Type B pancreatic cell (in vitro differentiated cells): Measurements from ENCODE around the gene CHRNB4. TPM values are rescaled to one million over a fixed set of nuclear protein-coding genes. Genes with fewer than 3 reads are reported as not detected.

ENCODE experiments used
- DNase-seq: peaks from one replicate; pipeline ENCODE4 v3.0.0; 2021; ENCODE audit warnings: mixed read lengths; ENCODE audit not compliant: unreplicated experiment; ENCODE audit errors: extremely low spot score
- H3K27ac Mint-ChIP-seq: 2 replicates; pipeline ENCODE4 v1.8.0; 2021; ENCODE audit warnings: mild to moderate bottlenecking, mixed read lengths
- H3K27me3 Mint-ChIP-seq: 2 replicates; pipeline ENCODE4 v1.8.0; 2021; ENCODE audit warnings: mixed read lengths
- H3K36me3 Mint-ChIP-seq: 2 replicates; pipeline ENCODE4 v1.8.0; 2021; ENCODE audit warnings: mixed read lengths
- H3K4me1 Mint-ChIP-seq: one replicate; pipeline ENCODE4 v1.8.0; 2021; ENCODE audit warnings: mixed read lengths; ENCODE audit not compliant: unreplicated experiment
- H3K4me3 Mint-ChIP-seq: 2 replicates; pipeline ENCODE4 v1.8.0; 2021; ENCODE audit warnings: mild to moderate bottlenecking, mixed read lengths
- H3K9me3 Mint-ChIP-seq: 2 replicates; pipeline ENCODE4 v1.8.0; 2021; ENCODE audit warnings: mixed read lengths
- CTCF ChIP-seq: fragments of 200-600 bp; sonication (generic); conservative IDR thresholded peaks from 2 replicates; pipeline ENCODE4 v1.5.0; 2021; ENCODE audit warnings: antibody characterized with exemption, mild to moderate bottlenecking
- long read RNA-seq: library from polyadenylated mRNA; unstranded; transcript quantifications from one replicate; pipeline ENCODE4 v2.0.0, GENCODE V29; 2020
- total RNA-seq: library from RNA; stranded (reverse); gene quantifications from 2 replicates; pipeline ENCODE4 v1.2.1, GENCODE V29; 2021; ENCODE audit warnings: low replicate concordance

The CHRNB4 gene, protein sequence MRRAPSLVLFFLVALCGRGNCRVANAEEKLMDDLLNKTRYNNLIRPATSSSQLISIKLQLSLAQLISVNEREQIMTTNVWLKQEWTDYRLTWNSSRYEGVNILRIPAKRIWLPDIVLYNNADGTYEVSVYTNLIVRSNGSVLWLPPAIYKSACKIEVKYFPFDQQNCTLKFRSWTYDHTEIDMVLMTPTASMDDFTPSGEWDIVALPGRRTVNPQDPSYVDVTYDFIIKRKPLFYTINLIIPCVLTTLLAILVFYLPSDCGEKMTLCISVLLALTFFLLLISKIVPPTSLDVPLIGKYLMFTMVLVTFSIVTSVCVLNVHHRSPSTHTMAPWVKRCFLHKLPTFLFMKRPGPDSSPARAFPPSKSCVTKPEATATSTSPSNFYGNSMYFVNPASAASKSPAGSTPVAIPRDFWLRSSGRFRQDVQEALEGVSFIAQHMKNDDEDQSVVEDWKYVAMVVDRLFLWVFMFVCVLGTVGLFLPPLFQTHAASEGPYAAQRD
- total RNA-seq, result 3.8 and 4.6 TPM in 2 replicates
- long read RNA-seq, partial matches to known transcripts, result 0 of 1 reads
- long read RNA-seq, other reads (novel, unspliced or antisense), result 1 of 1 reads

- Mint-ChIP-seq H3K4me3 (peak within 1 kb of the TSS; percentile 89), H3K4me1 (peaks cover 7% of the 10 kb centered on the region), H3K9me3 (no peaks in the 10 kb centered on the region), H3K27ac (peak within 1 kb of the TSS; percentile 71), H3K27me3 (peaks cover 12% of the 10 kb centered on the region), H3K36me3 (no peaks in the 10 kb centered on the region)
- no peak for DNase-seq
- no peak for TF ChIP-seq CTCF
These were observed at the start of gene CHRNB4 for GRCh38 chr15:78641102-78641748. Gene CHRNB4, minus strand, starts transcription at chr15:78641210. Its CDS starts 77 bp downstream, at chr15:78641133.

- Mint-ChIP-seq H3K27ac (no peak overlapping the region), H3K4me1 (peaks cover 30% of the 10 kb centered on the region), H3K4me3 (no peak overlapping the region), H3K36me3 (no peaks in the 10 kb centered on the region), H3K9me3 (no peaks in the 10 kb centered on the region), H3K27me3 (peaks cover 4% of the 10 kb centered on the region)
- no peak for DNase-seq
- TF ChIP-seq CTCF, result no peak
These were observed 48.6 kb upstream of the CHRNB4 start for GRCh38 chr15:78689626-78690025.

- H3K27me3 Mint-ChIP-seq, result no peaks in the 10 kb centered on the region
- H3K36me3 Mint-ChIP-seq, result no peaks in the 10 kb centered on the region
- DNase-seq, result no peak
- no peaks in the 10 kb centered on the region for H3K9me3 Mint-ChIP-seq
- no peak overlapping the region for H3K27ac Mint-ChIP-seq
- peak overlapping the region; percentile 58 for H3K4me3 Mint-ChIP-seq
- TF ChIP-seq CTCF, result no peak
- peaks cover 51% of the 10 kb centered on the region for H3K4me1 Mint-ChIP-seq
These were observed 44.9 kb upstream of the CHRNB4 start for GRCh38 chr15:78685925-78686324.

DNA sequence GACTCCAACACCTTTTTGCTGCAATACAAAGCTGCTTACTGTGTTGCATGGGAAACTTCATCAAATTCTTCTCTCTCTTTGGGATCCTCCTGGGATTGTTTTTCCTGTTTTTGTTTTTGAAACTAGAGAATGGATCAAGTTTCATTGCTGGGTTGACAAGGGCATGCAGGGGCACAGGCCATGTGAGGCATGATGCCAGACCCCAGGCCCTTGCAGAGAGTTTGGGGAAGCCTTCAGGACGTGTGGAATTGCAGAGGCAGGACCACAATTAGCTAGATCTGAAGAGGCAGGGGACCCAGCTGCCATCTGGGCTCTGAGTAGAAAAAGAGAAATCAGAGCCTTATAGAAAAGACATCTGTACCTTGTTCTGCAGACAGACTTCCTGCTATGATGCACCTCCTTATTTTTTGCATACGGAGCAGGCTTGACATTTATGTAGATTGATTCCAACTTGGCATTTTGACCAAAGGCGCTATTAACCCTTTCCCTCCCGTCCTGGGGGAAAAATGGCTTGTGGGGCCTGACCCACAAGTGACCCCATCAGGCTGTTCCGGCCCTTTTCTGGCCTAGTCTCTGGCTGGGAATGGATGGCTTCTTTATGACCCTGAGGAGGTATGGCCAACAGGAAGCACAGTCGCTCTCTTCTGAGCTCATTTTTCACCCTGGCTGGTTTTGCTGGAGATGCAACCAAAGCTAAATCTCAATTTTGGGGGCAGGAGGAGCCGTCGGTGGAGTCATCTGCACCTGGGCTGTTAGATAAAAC, 44.3 kb upstream of the CHRNB4 start:
- H3K4me1 Mint-ChIP-seq, result peaks cover 51% of the 10 kb centered on the region
- peak overlapping the region; percentile 58 for H3K4me3 Mint-ChIP-seq
- peak overlapping the region; percentile 37 for H3K27ac Mint-ChIP-seq

More for the DNA sequence above, 44.3 kb upstream of the CHRNB4 start:
- Mint-ChIP-seq H3K36me3 (no peaks in the 10 kb centered on the region), H3K27me3 (no peaks in the 10 kb centered on the region), H3K9me3 (no peaks in the 10 kb centered on the region)
- DNase-seq, result no peak
- TF ChIP-seq CTCF, result no peak
